Endothelial cell (in vitro differentiated cells): Measurements from ENCODE around the gene CYSTM1. TPM values are rescaled to one million over a fixed set of nuclear protein-coding genes. Genes with fewer than 3 reads are reported as not detected.

Experiments
- DNase-seq: peaks from one replicate; pipeline ENCODE4 v3.0.0; 2021; ENCODE audit warnings: low spot score
- H3K27ac Mint-ChIP-seq: one replicate; pipeline ENCODE4 v1.8.0; 2021; ENCODE audit warnings: mixed read lengths, inconsistent platforms; ENCODE audit not compliant: unreplicated experiment
- H3K27me3 Mint-ChIP-seq: one replicate; pipeline ENCODE4 v1.8.0; 2021; ENCODE audit warnings: mild to moderate bottlenecking, moderate library complexity, mixed read lengths, inconsistent platforms; ENCODE audit not compliant: unreplicated experiment
- H3K36me3 Mint-ChIP-seq: one replicate; pipeline ENCODE4 v1.8.0; 2021; ENCODE audit warnings: mild to moderate bottlenecking, low read depth, mixed read lengths, inconsistent platforms; ENCODE audit not compliant: unreplicated experiment
- H3K4me1 Mint-ChIP-seq: one replicate; pipeline ENCODE4 v1.8.0; 2021; ENCODE audit warnings: mild to moderate bottlenecking, mixed read lengths, inconsistent platforms; ENCODE audit not compliant: unreplicated experiment
- H3K4me3 Mint-ChIP-seq: one replicate; pipeline ENCODE4 v1.8.0; 2021; ENCODE audit warnings: mild to moderate bottlenecking, mixed read lengths, inconsistent platforms; ENCODE audit not compliant: unreplicated experiment
- H3K9me3 Mint-ChIP-seq: one replicate; pipeline ENCODE4 v1.8.0; 2021; ENCODE audit warnings: mixed read lengths, inconsistent platforms; ENCODE audit not compliant: unreplicated experiment
- total RNA-seq: library from RNA; stranded (reverse); fragmentation: NEBNext Ultra II Directional; extraction: Animal tissue kit (Norgen Biotek cat#: 25700); gene quantifications from one replicate; pipeline ENCODE4 v1.2.1, GENCODE V29; 2021; ENCODE audit not compliant: unreplicated experiment
- TF ChIP-seq, protein P1 (sequence below): fragments of 200-600 bp; sonication (generic); IDR thresholded peaks from one replicate; pipeline ENCODE4 v1.5.0; 2021; ENCODE audit warnings: antibody characterized with exemption; ENCODE audit not compliant: unreplicated experiment

CYSTM1 gene
- total RNA-seq, 1 donor from 2014 or later = 21.7 TPM

GRCh38 chr5:140275837-140276236, 100.8 kb downstream of the CYSTM1 start:
- H3K4me1 Mint-ChIP-seq = peaks cover 10% of the 10 kb centered on the region

GRCh38 chr5:140282266-140282665, 107.3 kb downstream of the CYSTM1 start:
- peaks cover 12% of the 10 kb centered on the region for H3K36me3 Mint-ChIP-seq
- H3K4me1 Mint-ChIP-seq = no peaks in the 10 kb centered on the region
- H3K27me3 Mint-ChIP-seq = peaks cover 3% of the 10 kb centered on the region
- no peak for DNase-seq
- no peak overlapping the region for H3K27ac Mint-ChIP-seq
- TF ChIP-seq, protein P1, sequence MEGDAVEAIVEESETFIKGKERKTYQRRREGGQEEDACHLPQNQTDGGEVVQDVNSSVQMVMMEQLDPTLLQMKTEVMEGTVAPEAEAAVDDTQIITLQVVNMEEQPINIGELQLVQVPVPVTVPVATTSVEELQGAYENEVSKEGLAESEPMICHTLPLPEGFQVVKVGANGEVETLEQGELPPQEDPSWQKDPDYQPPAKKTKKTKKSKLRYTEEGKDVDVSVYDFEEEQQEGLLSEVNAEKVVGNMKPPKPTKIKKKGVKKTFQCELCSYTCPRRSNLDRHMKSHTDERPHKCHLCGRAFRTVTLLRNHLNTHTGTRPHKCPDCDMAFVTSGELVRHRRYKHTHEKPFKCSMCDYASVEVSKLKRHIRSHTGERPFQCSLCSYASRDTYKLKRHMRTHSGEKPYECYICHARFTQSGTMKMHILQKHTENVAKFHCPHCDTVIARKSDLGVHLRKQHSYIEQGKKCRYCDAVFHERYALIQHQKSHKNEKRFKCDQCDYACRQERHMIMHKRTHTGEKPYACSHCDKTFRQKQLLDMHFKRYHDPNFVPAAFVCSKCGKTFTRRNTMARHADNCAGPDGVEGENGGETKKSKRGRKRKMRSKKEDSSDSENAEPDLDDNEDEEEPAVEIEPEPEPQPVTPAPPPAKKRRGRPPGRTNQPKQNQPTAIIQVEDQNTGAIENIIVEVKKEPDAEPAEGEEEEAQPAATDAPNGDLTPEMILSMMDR = no peak
- H3K9me3 Mint-ChIP-seq = no peaks in the 10 kb centered on the region
- H3K4me3 Mint-ChIP-seq = no peak overlapping the region

More at GRCh38 chr5:140275837-140276236, 100.8 kb downstream of the CYSTM1 start:
- Mint-ChIP-seq H3K36me3 (peaks cover 14% of the 10 kb centered on the region), H3K27me3 (peaks cover 3% of the 10 kb centered on the region), H3K4me3 (no peak overlapping the region), H3K9me3 (no peaks in the 10 kb centered on the region), H3K27ac (no peak overlapping the region)
- TF ChIP-seq, protein P1 = no peak
- no peak for DNase-seq

- H3K27ac Mint-ChIP-seq = no peak overlapping the region
- TF ChIP-seq, protein P1 = no peak
- no peaks in the 10 kb centered on the region for H3K4me1 Mint-ChIP-seq
- no peaks in the 10 kb centered on the region for H3K27me3 Mint-ChIP-seq
- no peak overlapping the region for H3K4me3 Mint-ChIP-seq
- no peaks in the 10 kb centered on the region for H3K9me3 Mint-ChIP-seq
- DNase-seq = no peak
- H3K36me3 Mint-ChIP-seq = no peaks in the 10 kb centered on the region
These were observed 109.0 kb downstream of the CYSTM1 start for GRCh38 chr5:140284013-140284412.

- H3K27ac Mint-ChIP-seq = no peak overlapping the region
- no peak overlapping the region for H3K4me3 Mint-ChIP-seq
- TF ChIP-seq, protein P1 = no peak
- H3K36me3 Mint-ChIP-seq = no peaks in the 10 kb centered on the region
- H3K9me3 Mint-ChIP-seq = no peaks in the 10 kb centered on the region
- H3K4me1 Mint-ChIP-seq = peaks cover 6% of the 10 kb centered on the region
- H3K27me3 Mint-ChIP-seq = peaks cover 2% of the 10 kb centered on the region
- DNase-seq = no peak
These were observed 111.4 kb downstream of the CYSTM1 start for GRCh38 chr5:140286424-140286823.

- no peak overlapping the region for H3K27ac Mint-ChIP-seq
- no peaks in the 10 kb centered on the region for H3K36me3 Mint-ChIP-seq
- no peak for DNase-seq
- H3K27me3 Mint-ChIP-seq = peaks cover 2% of the 10 kb centered on the region
- no peaks in the 10 kb centered on the region for H3K9me3 Mint-ChIP-seq
- no peak overlapping the region for H3K4me3 Mint-ChIP-seq
- H3K4me1 Mint-ChIP-seq = peaks cover 6% of the 10 kb centered on the region
- TF ChIP-seq, protein P1 = no peak
These were observed 113.0 kb downstream of the CYSTM1 start for GRCh38 chr5:140287801-140288521.
